Omental fat pad (tissue), 4 donors: ENCODE results near the gene CABLES1. TPM values are rescaled to one million over a fixed set of nuclear protein-coding genes. Genes with fewer than 3 reads are reported as not detected.

Source experiments
- ATAC-seq: fragments of 150-250 bp; one replicate; pipeline ENCODE4 v1.9.1; 2016; ENCODE audit warnings: mild to moderate bottlenecking, moderate library complexity; ENCODE audit not compliant: low FRiP score
- DNase-seq: peaks from one replicate; pipeline ENCODE4 v3.0.0-alpha.2; 2019; ENCODE audit warnings: low spot score
- CTCF ChIP-seq, 3 donors: fragments of 450-650 bp; IDR thresholded peaks; one replicate each; pipeline ENCODE4 v1.5.1; 2016 to 2017; ENCODE audit warnings: antibody characterized with exemption in 3 of 3, mild to moderate bottlenecking in 3 of 3, moderate library complexity in 2 of 3
- total RNA-seq, 4 donors: library from RNA; depleted of rRNA; stranded (reverse); fragments of >200 nt; gene quantifications; one replicate each; pipeline ENCODE4 v1.1.0, GENCODE V29; 2016

CABLES1 gene
- total RNA-seq, 4 donors from 2014 or later: 24.4 to 95.9 (median 30.4) TPM

GRCh38 chr18:23127090-23127489 is 8.2 kb upstream of the CABLES1 start:
- no peak for DNase-seq
- ATAC-seq: no peak
- no peak for TF ChIP-seq CTCF (IDR thresholded peaks at IDR 0.05)

- no peak for ATAC-seq
- no peak for TF ChIP-seq CTCF (IDR thresholded peaks at IDR 0.05)
- DNase-seq: no peak
These were observed 5.8 kb upstream of the CABLES1 start for GRCh38 chr18:23129355-23130002.

- ATAC-seq: peak; percentile 67
- TF ChIP-seq CTCF (IDR thresholded peaks at IDR 0.05): peak in 1 of 3 donors; percentile 50
- peak; percentile 38 for DNase-seq
These were observed 3.5 kb upstream of the CABLES1 start for GRCh38 chr18:23131693-23132319.

GRCh38 chr18:23133860-23134779 is 1.2 kb upstream of the CABLES1 start:
- DNase-seq (no peak), ATAC-seq (no peak)
- TF ChIP-seq CTCF (IDR thresholded peaks at IDR 0.05): no peak

GRCh38 chr18:23135550-23136325 is 453 bp downstream of the CABLES1 start:
- ATAC-seq (peak; percentile 57), DNase-seq (no peak)
- TF ChIP-seq CTCF (IDR thresholded peaks at IDR 0.05): no peak

GRCh38 chr18:23136326-23137096 is 1.2 kb downstream of the CABLES1 start:
- no peak for DNase-seq
- TF ChIP-seq CTCF (IDR thresholded peaks at IDR 0.05): no peak
- ATAC-seq: peak; percentile 31
